ENCODE results near the gene NCAPG.

DNA sequence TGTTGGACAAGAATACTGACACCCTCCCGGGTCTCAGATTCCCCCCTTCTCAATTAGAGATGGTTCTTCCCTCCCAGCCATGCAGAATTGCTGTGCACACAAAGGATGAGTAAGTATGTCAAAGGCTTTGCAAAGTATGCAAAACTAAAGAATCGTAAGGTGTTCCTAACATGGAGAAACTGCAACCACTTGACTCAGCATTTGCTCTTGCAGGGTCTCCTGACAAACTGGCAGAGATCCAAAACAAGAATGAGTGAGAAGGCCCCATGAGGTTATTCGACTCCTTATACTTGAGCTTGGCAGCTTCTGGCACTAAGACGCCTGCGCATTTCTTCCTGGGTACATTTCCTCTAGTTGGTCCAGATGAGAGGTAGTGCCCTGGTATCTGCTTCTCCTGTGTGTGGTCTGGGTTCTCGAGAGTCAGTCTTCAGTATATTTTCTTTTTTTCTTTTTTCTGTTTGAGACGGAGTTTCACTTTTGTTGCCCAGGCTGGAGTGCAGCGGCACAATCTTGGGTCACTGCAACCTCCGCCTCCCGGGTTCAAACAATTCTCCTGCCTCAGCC lies 37.6 kb upstream of the NCAPG start:
- TF ChIP-seq, protein P1, sequence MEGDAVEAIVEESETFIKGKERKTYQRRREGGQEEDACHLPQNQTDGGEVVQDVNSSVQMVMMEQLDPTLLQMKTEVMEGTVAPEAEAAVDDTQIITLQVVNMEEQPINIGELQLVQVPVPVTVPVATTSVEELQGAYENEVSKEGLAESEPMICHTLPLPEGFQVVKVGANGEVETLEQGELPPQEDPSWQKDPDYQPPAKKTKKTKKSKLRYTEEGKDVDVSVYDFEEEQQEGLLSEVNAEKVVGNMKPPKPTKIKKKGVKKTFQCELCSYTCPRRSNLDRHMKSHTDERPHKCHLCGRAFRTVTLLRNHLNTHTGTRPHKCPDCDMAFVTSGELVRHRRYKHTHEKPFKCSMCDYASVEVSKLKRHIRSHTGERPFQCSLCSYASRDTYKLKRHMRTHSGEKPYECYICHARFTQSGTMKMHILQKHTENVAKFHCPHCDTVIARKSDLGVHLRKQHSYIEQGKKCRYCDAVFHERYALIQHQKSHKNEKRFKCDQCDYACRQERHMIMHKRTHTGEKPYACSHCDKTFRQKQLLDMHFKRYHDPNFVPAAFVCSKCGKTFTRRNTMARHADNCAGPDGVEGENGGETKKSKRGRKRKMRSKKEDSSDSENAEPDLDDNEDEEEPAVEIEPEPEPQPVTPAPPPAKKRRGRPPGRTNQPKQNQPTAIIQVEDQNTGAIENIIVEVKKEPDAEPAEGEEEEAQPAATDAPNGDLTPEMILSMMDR (IDR thresholded peaks at IDR 0.05), result no peak
- no peak for TF ChIP-seq POLR2A (IDR thresholded peaks at IDR 0.05)

Measured in body of pancreas (tissue), 4 donors.